SU-DHL-6 (cell line): ENCODE measurements around the gene SLX4.

Source experiments
- H2AFZ ChIP-seq: fragments of 200-600 bp; sonication (generic); 2 replicates; pipeline ENCODE4 v1.6.1; 2014; ENCODE audit warnings: low read depth, mild to moderate bottlenecking, moderate library complexity, mixed read lengths, antibody characterized with exemption, low read length; ENCODE audit not compliant: severe bottlenecking
- H3F3A ChIP-seq: fragments of 200-600 bp; shearing (Covaris generic); 2 replicates; pipeline ENCODE4 v1.6.0; 2016; ENCODE audit warnings: antibody characterized with exemption, mild to moderate bottlenecking; ENCODE audit not compliant: insufficient read depth
- H3K27ac ChIP-seq: fragments of 200-600 bp; sonication (generic); 2 replicates; pipeline ENCODE4 v1.5.1; 2016; ENCODE audit warnings: low read depth, mild to moderate bottlenecking, low read length, moderate library complexity, mixed read lengths
- H3K27me3 ChIP-seq: fragments of 200-600 bp; sonication (generic), shearing (Covaris generic); 2 replicates; pipeline ENCODE4 v1.6.0; 2014; ENCODE audit warnings: mild to moderate bottlenecking, low read length
- H3K36me3 ChIP-seq: fragments of 200-600 bp; sonication (generic); 2 replicates; pipeline ENCODE4 v1.6.1; 2014; ENCODE audit warnings: mild to moderate bottlenecking, low read length, mixed read lengths
- H3K4me2 ChIP-seq: fragments of 300-600, 200-600 bp; shearing (Covaris generic), sonication (generic); 2 replicates; pipeline ENCODE4 v1.6.0; 2014; ENCODE audit warnings: low read length, low read depth, mild to moderate bottlenecking; ENCODE audit not compliant: poor library complexity, severe bottlenecking
- H3K4me3 ChIP-seq: fragments of 200-600 bp; sonication (generic); 2 replicates; pipeline ENCODE4 v1.5.1; 2014; ENCODE audit warnings: antibody characterized with exemption, low read length, mild to moderate bottlenecking, mixed read lengths; ENCODE audit not compliant: insufficient read depth, poor library complexity, severe bottlenecking
- H3K79me2 ChIP-seq: fragments of 200-600 bp; sonication (generic); 2 replicates; pipeline ENCODE4 v1.6.1; 2014; ENCODE audit warnings: mild to moderate bottlenecking, low read length, moderate library complexity; ENCODE audit not compliant: insufficient read depth
- H3K9ac ChIP-seq: fragments of 200-600 bp; sonication (generic); 2 replicates; pipeline ENCODE4 v1.7.0; 2014; ENCODE audit warnings: mild to moderate bottlenecking, low read length
- H3K9me2 ChIP-seq: fragments of 200-600 bp; sonication (generic); replicated peaks from 2 replicates; pipeline ENCODE4 v1.6.1; 2014; ENCODE audit warnings: low read length; ENCODE audit not compliant: insufficient read depth
- H3K9me3 ChIP-seq: fragments of 200-600 bp; sonication (generic); 2 replicates; pipeline ENCODE4 v1.6.1; 2014; ENCODE audit warnings: low read length, mixed read lengths; ENCODE audit not compliant: insufficient read depth
- H4K20me1 ChIP-seq: fragments of 200-600 bp; sonication (generic); 2 replicates; pipeline ENCODE4 v1.6.1; 2014; ENCODE audit warnings: low read depth, mild to moderate bottlenecking, antibody characterized with exemption, low read length, moderate library complexity, mixed read lengths
- CTCF ChIP-seq: fragments of 200-600 bp; sonication (generic); IDR thresholded peaks from one replicate; pipeline ENCODE4 v1.5.1; 2017; ENCODE audit warnings: antibody characterized with exemption, mild to moderate bottlenecking, low read length, moderate library complexity; ENCODE audit not compliant: insufficient read depth, poor library complexity, severe bottlenecking
- EZH2phosphoT487 ChIP-seq: fragments of 200-600 bp; sonication (generic), shearing (Covaris generic); conservative IDR thresholded peaks from 2 replicates; pipeline ENCODE4 v1.6.1; 2018; ENCODE audit warnings: mild to moderate bottlenecking, antibody characterized with exemption, low read length, moderate library complexity, mixed read lengths

SLX4 gene

GRCh38 chr16:3578121-3578520, 33.3 kb downstream of the SLX4 start:
- no peak overlapping the region for H2AFZ ChIP-seq
- H3K36me3 ChIP-seq, result no peaks in the 10 kb centered on the region
- no peak overlapping the region for H3K4me3 ChIP-seq
- H3K9ac ChIP-seq, result peak overlapping the region; percentile 54
- no peak for TF ChIP-seq CTCF
- no peak for TF ChIP-seq EZH2phosphoT487
- peaks cover 45% of the 10 kb centered on the region for H3K79me2 ChIP-seq
- no peaks in the 10 kb centered on the region for H3K27me3 ChIP-seq
- peaks cover 39% of the 10 kb centered on the region for H3F3A ChIP-seq
- H3K9me2 ChIP-seq, result no peaks in the 10 kb centered on the region
- H4K20me1 ChIP-seq, result no peaks in the 10 kb centered on the region
- H3K9me3 ChIP-seq, result no peaks in the 10 kb centered on the region
- peak overlapping the region; percentile 77 for H3K4me2 ChIP-seq
- peak overlapping the region; percentile 97 for H3K27ac ChIP-seq

GRCh38 chr16:3577302-3577752, 34.1 kb downstream of the SLX4 start, which contains the start of gene NLRC3:
TSS of gene NLRC3 (minus strand) at chr16:3577403. CDS start at chr16:3565036, 12,367 bp downstream.
- Histone ChIP-seq H3K4me2 (peak within 1 kb of the TSS; percentile 77), H3K9me2 (no peaks in the 10 kb centered on the region), H3K9ac (peak within 1 kb of the TSS; percentile 97), H3K27ac (peak within 1 kb of the TSS; percentile 97), H3K79me2 (peaks cover 53% of the 10 kb centered on the region), H3K9me3 (no peaks in the 10 kb centered on the region), H3F3A (peaks cover 39% of the 10 kb centered on the region), H3K27me3 (no peaks in the 10 kb centered on the region), H4K20me1 (no peaks in the 10 kb centered on the region), H3K36me3 (peaks cover 3% of the 10 kb centered on the region), H2AFZ (no peak within 1 kb of the TSS), H3K4me3 (peak within 1 kb of the TSS; percentile 93)
- TF ChIP-seq EZH2phosphoT487 (no peak), CTCF (no peak)

GRCh38 chr16:3576211-3576610, 35.2 kb downstream of the SLX4 start:
- H3K9ac ChIP-seq, result peak overlapping the region; percentile 97

More at GRCh38 chr16:3576211-3576610, 35.2 kb downstream of the SLX4 start:
- Histone ChIP-seq H3F3A (peaks cover 39% of the 10 kb centered on the region), H3K4me2 (peak overlapping the region; percentile 77), H3K27ac (peak overlapping the region; percentile 97), H3K79me2 (peaks cover 64% of the 10 kb centered on the region), H3K4me3 (peak overlapping the region; percentile 93), H3K27me3 (no peaks in the 10 kb centered on the region), H4K20me1 (no peaks in the 10 kb centered on the region), H3K9me3 (no peaks in the 10 kb centered on the region), H3K9me2 (no peaks in the 10 kb centered on the region), H3K36me3 (peaks cover 10% of the 10 kb centered on the region), H2AFZ (no peak overlapping the region)
- TF ChIP-seq EZH2phosphoT487, result no peak
- TF ChIP-seq CTCF, result no peak
